Activated CD4-positive, alpha-beta T cell treated with anti-CD3 and anti-CD28 coated beads, Interleukin-2, amount 50 U/mL, for 1 hour (primary cell): ENCODE data around the gene ZNF107.
"Not testable (repeated sequence)": the region's sequence is repeated elsewhere in the genome, so short reads cannot be mapped to it uniquely, and the experiment has no call there.

Source experiments
- DNase-seq: peaks from one replicate; pipeline ENCODE4 v3.0.0-alpha.2; 2020

ZNF107 gene

GRCh38 chr7:64651203-64651602 lies 14.7 kb upstream of the ZNF107 start:
- no peak for DNase-seq

GRCh38 chr7:64651632-64652165 lies 14.2 kb upstream of the ZNF107 start:
- no peak for DNase-seq

GRCh38 chr7:64653721-64654401 lies 12.1 kb upstream of the ZNF107 start:
- DNase-seq: no peak

GRCh38 chr7:64654796-64655548 lies 11.0 kb upstream of the ZNF107 start:
- DNase-seq: no peak

GRCh38 chr7:64655811-64656210 lies 10.1 kb upstream of the ZNF107 start:
- DNase-seq: no peak

GRCh38 chr7:64656489-64656888 lies 9.4 kb upstream of the ZNF107 start:
- DNase-seq: no peak

GRCh38 chr7:64662091-64662490 lies 3.8 kb upstream of the ZNF107 start:
- DNase-seq: not testable (repeated sequence)

GRCh38 chr7:64666663-64667050 lies 724 bp downstream of the ZNF107 start:
- DNase-seq: no peak

GRCh38 chr7:64667311-64667710 lies 1.4 kb downstream of the ZNF107 start:
- no peak for DNase-seq

GRCh38 chr7:64672414-64672813 lies 6.5 kb downstream of the ZNF107 start:
- DNase-seq: no peak

- no peak for DNase-seq
Measured at GRCh38 chr7:64685091-64685490, 19.2 kb downstream of the ZNF107 start.

GRCh38 chr7:64685741-64686140 lies 19.8 kb downstream of the ZNF107 start:
- DNase-seq: no peak

- no peak for DNase-seq
Measured at GRCh38 chr7:64686493-64687184, 20.7 kb downstream of the ZNF107 start.

GRCh38 chr7:64687249-64687648 lies 21.3 kb downstream of the ZNF107 start:
- DNase-seq: no peak

- DNase-seq: no peak
Measured at GRCh38 chr7:64688988-64689387, 23.1 kb downstream of the ZNF107 start.

GRCh38 chr7:64691831-64692230 lies 25.9 kb downstream of the ZNF107 start:
- no peak for DNase-seq

- not testable (repeated sequence) for DNase-seq
Measured at GRCh38 chr7:64697863-64698262, 31.9 kb downstream of the ZNF107 start.

GRCh38 chr7:64706625-64707292 lies 40.8 kb downstream of the ZNF107 start:
- DNase-seq: no peak

- not testable (repeated sequence) for DNase-seq
Measured at GRCh38 chr7:64717896-64718295, 52.0 kb downstream of the ZNF107 start.

- no peak for DNase-seq
Measured at GRCh38 chr7:64729089-64729848, 63.3 kb downstream of the ZNF107 start.

GRCh38 chr7:64733550-64734240 lies 67.8 kb downstream of the ZNF107 start:
- no peak for DNase-seq

GRCh38 chr7:64736575-64736974 lies 70.6 kb downstream of the ZNF107 start:
- no peak for DNase-seq
